Activated CD4-positive, alpha-beta T cell treated with anti-CD3 and anti-CD28 coated beads for 1 hour (primary cell): ENCODE measurements around the gene LRRN4CL.
"Not testable (repeated sequence)": the region's sequence is repeated elsewhere in the genome, so short reads cannot be mapped to it uniquely, and the experiment has no call there.

Experiments used
- DNase-seq: peaks from one replicate; pipeline ENCODE4 v3.0.0-alpha.2; 2020

Gene LRRN4CL

DNA sequence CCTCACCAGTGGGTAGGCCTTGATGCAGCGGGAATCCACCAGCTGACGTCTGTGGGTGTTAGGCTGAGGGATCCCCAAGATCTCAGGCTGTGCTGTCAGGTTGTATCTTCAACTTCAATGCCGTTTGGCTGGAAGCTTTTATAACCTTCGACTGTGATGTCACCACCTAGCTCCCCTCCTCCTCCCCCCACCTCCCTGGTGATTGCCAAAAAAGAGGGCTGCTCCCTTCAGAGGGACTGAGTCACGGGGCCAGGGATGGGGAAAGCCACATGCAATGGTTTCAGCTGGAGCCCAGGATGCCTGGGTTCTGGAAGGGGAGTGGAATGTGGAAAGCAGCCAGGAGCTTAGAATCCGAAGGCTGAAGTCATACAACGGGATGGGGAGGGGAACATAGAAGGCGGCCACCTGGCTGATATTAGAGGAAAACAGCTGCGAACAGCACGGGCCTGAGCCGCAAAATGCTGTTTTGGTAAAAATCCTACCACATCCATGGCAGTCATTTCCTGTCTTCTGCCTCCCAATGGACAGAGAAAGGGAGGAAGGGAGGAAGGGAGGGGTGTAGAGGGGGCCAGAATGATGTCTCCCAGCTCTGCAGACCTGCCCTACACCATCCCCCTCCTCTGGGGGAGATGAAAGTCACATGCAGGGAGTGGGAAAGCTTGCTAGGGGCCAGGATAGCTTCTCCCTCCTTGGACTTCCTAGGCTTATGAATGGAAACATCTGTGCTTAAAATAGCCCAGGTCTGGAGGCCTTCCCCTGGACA, at the start of gene LRRN4CL:
Gene LRRN4CL (minus strand): TSS at position 110 of the 763 bp plus-strand sequence. CDS start 1,022 bp downstream, outside the sequence.
- DNase-seq: no peak

DNA sequence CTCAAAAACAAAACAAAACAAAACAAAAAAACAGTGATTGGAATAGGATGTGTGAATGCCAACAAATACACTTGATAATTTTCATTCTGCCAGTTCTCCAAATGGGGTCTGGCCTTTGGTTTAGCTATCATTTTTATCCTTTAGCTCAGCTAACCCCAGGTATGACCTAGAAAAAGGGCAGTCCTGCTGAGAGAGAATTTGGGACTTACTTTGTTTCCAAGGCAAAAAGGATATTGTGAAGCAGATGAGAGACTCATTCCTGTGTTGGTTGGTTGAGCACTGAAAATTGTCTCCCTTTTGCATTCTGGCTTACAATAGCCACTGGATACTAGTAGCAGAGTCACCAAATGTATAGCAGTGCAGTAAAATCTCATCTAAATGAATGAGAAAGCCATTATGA, 47.9 kb upstream of the LRRN4CL start:
- no peak for DNase-seq

DNA sequence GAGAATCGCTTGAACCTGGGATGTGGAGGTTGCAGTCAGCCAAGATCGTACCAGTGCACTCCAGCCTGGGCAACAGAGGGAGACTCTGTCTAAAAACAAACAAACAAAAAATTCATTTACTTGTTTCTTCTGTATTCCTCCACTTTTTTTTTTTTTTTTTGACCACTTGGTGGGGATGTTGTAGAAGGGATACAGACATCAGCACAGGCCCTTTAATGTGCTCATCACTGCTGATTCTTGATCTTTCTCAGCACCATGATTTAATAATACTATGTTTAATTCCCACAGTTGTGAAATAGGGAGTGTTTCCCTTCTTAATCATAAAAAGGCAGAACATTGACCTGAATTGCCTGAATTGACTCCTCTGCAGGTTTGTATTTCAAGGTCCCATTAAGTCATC, 43.5 kb upstream of the LRRN4CL start:
- DNase-seq: no peak

DNA sequence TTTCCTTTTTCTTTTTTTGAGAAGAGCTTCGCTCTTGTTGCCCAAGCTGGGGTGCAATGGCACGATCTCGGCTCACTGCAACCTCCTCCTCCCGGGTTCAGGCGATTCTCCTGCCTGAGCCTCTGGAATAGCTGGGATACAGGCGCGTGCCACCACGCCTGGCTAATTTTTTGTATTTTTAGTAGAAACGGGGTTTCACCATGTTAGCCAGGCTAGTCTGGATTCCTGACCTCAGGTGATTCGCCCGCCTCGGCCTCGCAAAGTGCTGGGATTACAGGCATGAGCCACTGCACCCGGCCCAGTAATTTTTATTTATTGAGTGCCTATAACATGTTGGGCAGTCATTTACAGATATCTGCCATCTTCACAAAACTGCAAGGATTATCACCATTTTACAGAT, 40.7 kb upstream of the LRRN4CL start:
- not testable (repeated sequence) for DNase-seq

DNA sequence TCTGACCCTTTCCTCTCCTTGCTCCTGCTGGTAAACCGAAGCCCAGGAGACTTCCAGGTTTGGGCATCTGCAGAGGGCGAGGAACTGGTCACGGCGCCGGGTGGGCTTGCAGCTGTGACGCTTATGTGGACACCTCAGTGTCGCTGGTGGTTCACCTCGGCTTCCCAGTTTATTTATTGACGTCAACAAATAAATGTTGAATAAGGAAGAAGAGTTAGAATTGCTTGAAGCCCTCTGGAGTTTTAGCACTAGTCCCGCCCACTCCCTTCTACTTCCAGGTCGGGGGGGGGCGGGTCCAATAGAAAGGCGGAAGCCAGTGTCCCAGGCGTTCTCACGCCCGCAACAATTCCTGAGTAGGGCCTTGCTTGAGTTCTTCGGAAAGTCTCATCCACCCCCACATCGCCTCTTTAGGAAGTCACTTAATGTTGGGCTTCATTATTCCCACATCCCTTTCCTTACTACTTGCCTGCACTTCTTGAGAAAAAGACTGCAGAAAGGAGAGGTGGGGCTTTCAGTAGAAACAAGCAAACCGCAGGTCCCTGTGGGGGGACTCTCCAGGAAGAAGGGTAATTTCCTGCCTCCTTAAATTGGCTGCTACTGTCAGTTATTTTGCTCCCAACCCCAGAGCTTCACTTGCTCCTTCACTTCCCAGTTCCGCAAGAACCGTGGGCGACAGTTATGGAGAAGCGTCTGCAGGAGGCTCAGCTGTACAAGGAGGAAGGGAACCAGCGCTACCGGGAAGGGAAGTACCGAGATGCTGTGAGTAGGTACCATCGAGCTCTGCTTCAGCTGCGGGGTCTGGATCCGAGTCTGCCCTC, 39.0 kb upstream of the LRRN4CL start, which contains the start of gene TTC9C:
Gene TTC9C (plus strand): TSS at position 316 of the 818 bp plus-strand sequence. CDS start 363 bp downstream, at position 679.
- peak; percentile 70 for DNase-seq

DNA sequence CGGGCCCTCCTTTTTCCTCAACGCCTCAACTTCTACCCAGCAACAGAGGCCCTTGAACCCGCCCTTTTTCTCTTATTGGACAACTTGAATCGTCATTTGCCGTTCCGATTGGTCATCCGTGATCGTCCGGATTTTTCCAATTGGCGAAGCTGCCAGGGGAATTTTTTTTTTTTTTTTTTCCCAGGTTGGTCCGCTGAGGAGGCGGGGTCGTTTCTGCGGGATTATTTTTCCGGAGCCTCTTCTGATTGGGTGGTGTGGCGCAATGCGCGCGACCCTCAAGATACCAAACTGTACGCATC, 38.5 kb upstream of the LRRN4CL start:
- peak; percentile 68 for DNase-seq

DNA sequence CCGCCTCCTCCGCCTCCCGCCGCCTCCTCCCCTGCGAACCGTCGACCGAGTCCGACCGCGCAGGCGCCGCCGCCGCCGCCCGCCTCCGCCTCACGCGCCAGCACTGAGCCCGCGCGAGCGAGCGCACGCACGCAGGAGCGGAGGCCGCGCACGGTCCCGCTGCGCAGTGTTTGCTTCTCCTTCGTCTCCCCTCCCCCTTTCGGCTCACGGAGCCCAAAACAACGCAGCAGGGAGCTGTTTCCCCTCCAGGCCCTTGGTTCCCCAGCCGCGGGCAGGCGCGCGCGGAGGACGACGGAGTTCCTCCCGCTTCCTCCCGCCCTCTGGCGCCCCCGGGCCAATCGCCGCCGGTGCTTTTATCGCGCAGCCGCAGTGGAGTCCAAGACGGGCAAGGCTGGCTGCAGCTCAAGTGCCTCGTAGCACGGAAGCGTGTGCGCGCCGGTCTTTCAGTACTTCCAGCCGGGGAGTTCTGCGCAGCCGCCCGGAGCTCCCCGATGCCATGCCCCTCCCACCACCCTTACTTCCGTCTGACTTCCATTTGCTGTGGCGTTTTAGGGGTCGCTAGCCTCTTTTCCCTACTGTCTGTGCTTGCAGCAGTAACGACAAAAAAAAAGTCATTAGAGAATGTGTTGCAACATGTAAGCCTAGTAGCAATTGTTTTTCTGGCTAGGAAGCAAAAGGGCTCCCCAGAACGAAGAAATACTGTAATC, 38.0 kb upstream of the LRRN4CL start, which contains the start of gene HNRNPUL2:
Gene HNRNPUL2 (minus strand): TSS at position 293 of the 707 bp plus-strand sequence. CDS start 301 bp downstream, outside the sequence.
- peak; percentile 98 for DNase-seq

DNA sequence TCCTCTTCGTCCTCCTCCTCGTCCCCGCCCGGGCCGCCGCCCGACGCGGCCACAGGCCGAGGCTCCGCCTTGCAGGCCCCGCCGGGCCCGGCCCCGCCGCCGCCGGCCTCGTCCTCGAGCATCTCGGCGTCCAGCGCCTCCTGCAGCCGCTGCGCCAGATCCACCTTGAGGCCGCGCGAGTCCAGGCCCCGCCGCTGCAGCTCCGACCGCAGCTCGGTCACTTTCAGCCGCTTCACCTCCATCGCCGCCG, 37.5 kb upstream of the LRRN4CL start:
- DNase-seq: no peak

DNA sequence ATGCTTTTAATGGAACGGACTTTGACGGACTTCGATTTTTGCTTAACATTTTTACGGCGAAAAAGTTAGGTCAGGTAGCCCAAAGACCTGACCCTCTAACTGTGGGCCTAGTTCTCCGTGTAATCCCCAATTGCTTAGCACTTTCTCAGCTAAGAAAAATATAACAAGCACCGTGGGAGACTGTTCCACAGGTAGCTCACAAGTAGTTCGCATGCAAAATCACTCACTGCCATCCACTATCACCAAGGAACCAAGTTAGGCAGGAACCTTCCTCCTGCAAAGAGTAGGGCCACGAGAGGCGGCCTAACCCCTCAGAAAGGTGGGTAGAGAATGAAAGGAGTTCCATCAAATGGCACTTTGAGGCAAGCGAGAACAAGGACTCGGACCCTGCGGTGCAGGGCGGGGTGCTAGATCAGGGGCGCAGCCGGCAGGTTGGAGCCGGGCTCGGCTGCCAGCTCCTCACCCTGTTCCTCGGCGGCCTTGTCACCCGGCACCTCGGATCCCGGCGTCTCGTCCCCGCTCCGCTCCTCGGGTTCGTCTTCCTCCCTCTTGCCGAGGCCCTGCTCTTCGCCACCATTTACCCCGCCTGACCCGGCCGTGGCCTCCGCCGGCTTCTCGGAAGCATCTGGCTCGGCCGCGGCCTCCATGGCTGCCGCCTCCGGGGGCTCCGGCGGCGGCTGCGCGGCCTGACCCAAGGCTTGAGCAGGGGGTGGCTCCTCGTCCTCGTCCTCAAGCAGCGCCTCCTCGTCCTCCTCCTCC, 37.0 kb upstream of the LRRN4CL start:
- peak; percentile 19 for DNase-seq

DNA sequence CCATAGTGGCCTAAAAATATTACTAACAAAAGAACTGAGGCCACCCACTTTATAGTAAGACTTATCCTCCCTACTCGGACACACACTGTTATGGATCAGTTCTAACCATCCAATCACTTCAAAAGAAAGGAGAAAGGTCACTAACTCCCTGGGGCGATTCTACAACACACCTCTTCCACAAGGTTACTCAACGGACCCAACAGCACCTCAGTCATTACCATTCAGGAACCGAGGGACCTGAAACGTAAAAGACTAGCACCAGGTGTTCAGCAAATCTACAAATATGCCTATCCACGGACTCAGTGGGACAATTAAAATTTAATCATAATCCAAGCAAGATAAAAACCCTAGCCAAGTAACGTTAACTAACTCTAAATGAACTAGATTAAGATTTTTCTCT, 36.3 kb upstream of the LRRN4CL start:
- DNase-seq: no peak

DNA sequence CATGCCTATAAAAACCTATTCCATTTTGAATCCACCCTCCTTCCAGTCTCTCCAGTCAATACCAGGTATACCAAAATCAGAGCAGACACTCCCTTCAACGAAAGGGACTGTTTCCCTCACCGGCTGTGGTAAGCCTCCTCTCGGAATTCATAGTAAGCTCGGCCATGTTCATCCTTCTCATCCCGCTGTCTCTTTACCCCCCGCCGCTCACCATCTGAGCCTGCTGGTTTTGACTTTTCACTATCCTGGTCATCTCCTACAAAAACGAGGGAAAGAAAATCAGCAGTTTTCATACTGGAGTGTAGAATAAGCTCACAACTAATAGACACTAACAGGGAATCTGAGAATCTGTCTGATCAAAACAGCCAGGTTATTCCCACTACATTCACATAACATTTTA, 34.8 kb upstream of the LRRN4CL start:
- no peak for DNase-seq

DNA sequence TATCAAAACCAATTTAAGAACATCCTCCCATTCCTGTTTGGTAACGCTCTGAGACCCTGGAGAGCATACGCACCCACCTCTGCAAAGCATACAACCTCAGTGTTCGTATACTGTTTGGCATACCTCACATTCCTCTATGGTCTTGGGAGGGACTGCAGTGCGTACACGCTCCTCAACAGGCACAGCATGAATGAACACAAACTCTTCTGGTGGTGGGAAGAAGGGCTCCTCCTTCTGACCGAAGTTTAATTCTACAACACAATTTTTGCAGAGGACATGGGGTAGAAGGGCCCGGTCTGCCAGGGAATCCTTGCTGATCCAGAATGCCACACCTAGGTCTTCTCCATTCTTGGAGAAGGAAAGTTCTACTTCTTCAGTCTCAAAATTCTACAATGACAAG, 32.7 kb upstream of the LRRN4CL start:
- no peak for DNase-seq

DNA sequence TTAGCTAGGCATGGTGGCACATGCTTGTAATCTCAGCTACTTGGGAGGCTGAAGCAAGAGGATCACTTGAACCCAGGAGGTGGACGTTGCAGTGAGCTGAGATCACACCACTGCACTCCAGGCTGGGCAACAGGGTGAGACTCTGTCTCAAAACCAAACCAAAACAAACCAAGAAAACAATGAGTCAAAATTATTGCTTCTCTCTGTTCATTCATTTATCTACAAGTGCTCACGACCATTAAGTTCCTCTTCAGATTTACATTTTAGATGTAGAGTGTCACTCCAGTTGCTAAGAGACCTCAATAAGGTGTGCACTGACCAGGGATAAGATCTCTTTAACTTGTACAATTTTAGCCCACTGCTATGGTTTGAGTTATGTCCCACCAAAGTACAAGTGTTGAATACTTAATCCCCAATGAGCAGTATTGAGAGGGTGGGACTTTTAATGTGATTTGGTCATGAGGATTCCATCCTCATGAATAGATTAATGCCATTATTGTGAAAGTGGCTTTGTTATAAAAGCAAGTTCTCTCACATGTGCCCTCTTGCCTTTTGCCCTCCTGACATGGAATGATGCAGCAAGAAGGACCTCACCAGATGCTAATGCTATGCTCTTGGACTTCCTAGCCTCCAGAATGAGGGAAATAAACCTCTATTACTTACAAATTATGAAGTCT, 30.1 kb upstream of the LRRN4CL start:
- DNase-seq: no peak

DNA sequence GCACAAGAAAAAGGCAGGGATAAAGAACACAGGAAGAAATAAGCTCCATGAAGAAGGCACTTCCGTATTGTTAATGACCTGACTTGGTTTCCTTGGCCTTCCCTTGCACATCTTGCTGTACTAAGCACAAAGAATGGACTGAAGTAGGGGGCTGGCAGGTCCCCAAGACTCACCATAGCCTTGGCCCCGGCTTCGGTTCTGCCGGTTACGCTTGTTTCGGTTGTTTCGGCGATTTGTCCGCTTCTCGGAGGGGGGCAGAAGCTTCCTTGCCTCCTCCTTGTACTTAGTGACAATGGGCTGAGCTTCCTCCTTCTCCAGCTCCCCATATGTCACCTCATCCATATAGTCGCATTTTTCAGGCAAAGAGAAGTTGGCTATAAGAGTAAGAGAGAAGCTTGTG, 27.5 kb upstream of the LRRN4CL start:
- no peak for DNase-seq

DNA sequence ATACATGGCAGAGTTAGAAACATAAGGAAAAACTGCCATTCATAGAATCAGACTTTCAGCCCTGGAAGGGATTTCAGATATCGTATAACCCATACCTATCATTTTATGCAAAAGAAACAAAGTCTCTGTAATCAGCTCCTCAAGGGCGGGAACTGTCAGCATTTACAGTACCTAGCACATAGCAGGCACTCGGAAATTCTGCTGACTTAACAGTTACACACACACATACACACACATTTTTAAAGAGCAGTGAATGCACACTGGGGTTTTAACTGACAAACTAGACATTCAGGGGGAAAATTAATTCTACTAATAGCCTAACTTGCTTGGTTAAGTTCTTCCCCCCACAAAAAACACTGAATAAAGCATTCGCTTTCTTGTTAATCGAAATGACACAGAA, 26.9 kb upstream of the LRRN4CL start:
- DNase-seq: no peak

DNA sequence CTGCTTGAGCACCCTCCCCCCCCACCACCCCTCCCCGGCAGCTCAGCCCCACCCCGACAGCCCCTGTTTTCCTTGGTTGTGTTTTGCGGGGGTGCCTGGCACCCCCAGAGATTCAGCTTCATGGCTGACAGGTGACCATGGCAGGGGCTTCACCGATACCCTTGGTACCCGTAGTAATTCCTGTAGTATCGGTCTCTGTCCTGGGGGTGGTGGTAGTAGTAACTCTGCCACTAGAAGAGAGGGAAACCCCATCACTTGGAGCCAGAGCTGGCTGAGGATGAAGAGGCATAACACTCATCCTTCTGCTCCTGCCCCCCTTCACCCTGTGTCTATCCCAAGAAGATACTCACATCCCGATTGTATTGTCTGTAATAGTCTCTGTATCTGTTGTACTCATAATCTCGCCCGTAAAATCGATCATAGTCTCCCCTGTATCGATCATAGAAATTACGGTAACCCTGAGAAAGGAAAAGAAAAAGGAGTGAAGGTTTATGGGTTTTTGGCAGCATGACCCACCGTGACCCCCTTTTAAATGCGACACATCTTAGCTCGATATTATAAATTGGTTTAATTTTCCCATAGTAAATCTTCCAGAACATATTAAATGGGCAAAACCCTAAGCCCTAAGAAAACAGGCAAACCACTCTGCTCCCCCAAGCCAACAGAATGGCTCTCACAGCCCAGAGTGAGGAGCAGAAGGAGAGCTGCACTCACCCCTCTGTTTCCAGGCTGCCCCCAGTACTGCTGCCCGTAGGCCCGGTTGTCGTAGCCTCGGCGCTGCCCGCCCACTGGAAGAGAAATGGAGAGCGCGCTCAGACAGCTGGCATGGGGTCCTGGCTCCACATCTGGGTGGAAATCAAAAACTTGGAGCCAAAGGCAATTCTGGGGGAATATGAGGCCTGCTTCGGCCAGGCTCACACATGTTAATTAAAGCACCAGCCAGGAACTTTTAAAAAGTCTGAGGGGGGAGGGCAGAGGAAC, 26.1 kb upstream of the LRRN4CL start:
- DNase-seq: no peak

DNA sequence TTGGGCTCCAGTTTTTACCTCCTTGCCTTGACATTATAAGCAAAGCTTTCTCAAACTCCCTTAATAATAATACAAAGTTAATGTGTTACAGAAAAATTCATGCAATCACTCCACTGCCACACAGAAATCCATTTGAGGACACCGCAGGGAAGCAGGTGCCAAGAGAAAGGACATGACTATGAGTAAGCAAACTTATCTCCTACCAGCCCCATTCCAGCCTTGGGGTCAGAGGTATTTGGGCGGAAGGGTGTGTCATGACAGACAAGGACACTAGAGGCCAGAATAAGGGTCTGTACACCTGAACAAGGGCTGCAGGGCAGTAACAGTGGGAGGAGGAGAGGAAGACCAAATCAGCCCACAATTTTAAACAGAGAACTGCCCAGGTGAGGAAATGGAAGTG, 24.0 kb upstream of the LRRN4CL start:
- no peak for DNase-seq

DNA sequence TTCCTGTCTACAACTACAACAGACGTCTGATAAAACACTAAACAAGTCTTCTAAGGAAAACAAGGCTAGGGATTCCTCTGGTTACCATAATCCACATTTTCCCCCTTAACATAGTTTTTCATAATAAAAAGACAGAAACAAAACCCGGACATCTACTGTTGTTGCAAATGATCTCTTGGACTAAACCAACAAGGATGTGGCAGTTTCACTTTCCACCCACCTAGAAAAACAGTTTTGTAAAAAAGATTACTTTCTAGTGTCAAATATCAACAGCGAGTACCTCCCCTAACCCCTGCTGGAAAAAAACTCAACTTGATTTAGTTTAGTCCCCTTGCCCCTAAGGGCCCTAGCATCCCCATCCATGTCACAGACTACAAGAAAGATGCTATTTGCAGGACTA, 23.5 kb upstream of the LRRN4CL start:
- no peak for DNase-seq

DNA sequence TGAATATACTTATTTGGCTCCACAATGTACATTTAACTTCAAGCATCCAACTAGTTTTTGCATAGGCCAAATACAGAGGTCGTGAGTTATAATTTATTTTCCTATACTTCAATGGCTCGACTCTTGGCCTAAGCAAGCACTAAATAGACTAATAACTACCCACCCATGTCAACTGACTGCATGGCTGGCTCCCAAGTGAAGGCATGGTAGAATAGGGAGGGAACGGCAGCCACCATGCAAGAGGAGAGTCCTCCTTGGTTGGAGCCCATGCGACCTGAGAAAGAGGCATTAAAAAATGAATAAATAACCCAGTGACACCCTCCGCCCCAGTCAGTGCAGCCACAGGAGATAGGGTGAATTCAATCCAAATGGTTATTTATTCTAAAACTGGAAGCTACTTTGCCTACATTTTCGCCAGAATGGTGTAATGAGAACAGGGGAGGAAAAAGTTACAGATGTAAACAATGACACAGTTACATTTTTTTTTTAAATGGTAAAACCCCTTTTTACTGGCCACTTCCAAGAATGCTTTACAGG, 23.0 kb upstream of the LRRN4CL start:
- DNase-seq: no peak

DNA sequence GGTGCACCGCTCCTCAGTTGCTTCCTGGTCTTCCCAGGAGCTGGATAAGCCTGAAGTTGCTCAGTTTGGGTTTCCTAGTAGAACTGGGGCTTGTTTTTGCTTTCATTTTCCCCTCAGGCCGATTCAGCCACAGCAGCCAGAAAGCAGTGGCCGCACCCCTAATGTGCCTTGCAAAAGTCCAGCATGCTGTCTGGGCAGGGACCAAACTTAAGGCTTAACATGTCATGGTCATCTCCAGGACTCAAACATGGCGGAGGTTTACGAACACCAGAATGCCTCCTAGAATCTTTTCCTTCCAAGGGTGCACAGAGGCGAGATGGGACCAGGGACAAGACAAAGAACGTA, 20.6 kb upstream of the LRRN4CL start:
- no peak for DNase-seq
